Activated T-cell treated with anti-CD3 and anti-CD28 coated beads for 24 hours (primary cell): ENCODE measurements around the gene TNRC6C.
"Not testable (repeated sequence)": the region's sequence is repeated elsewhere in the genome, so short reads cannot be mapped to it uniquely, and the experiment has no call there.

Source experiments
- DNase-seq: peaks from one replicate; pipeline ENCODE4 v3.0.0-alpha.2; 2020; ENCODE audit warnings: low read depth

The TNRC6C gene

GRCh38 chr17:77962348-77962747, 3.8 kb downstream of the TNRC6C start:
- no peak for DNase-seq

GRCh38 chr17:77963441-77963840, 4.9 kb downstream of the TNRC6C start:
- peak; percentile 21 for DNase-seq

- DNase-seq = no peak
These were observed 6.8 kb downstream of the TNRC6C start for GRCh38 chr17:77965352-77965751.

- no peak for DNase-seq
These were observed 8.0 kb downstream of the TNRC6C start for GRCh38 chr17:77966476-77966875.

- DNase-seq = no peak
These were observed 10.3 kb downstream of the TNRC6C start for GRCh38 chr17:77968788-77969187.

- not testable (repeated sequence) for DNase-seq
These were observed 13.8 kb downstream of the TNRC6C start for GRCh38 chr17:77972271-77972670.

- no peak for DNase-seq
These were observed 15.4 kb downstream of the TNRC6C start for GRCh38 chr17:77973953-77974352.

GRCh38 chr17:77974396-77974795, 15.9 kb downstream of the TNRC6C start:
- no peak for DNase-seq

GRCh38 chr17:77982430-77982829, 23.9 kb downstream of the TNRC6C start:
- not testable (repeated sequence) for DNase-seq

GRCh38 chr17:77990301-77990700, 31.8 kb downstream of the TNRC6C start:
- no peak for DNase-seq

- not testable (repeated sequence) for DNase-seq
These were observed 35.2 kb downstream of the TNRC6C start for GRCh38 chr17:77993735-77994134.

- peak; percentile 11 for DNase-seq
These were observed 36.8 kb downstream of the TNRC6C start for GRCh38 chr17:77995146-77995852.

GRCh38 chr17:77996256-77996655, 37.8 kb downstream of the TNRC6C start:
- DNase-seq = no peak

GRCh38 chr17:77999413-78000173, 41.1 kb downstream of the TNRC6C start:
- no peak for DNase-seq

- no peak for DNase-seq
These were observed 41.8 kb downstream of the TNRC6C start for GRCh38 chr17:78000341-78000740.

GRCh38 chr17:78001182-78001581, 42.7 kb downstream of the TNRC6C start:
- no peak for DNase-seq

GRCh38 chr17:78001612-78002011, 43.1 kb downstream of the TNRC6C start:
- no peak for DNase-seq

GRCh38 chr17:78002166-78002565, 43.7 kb downstream of the TNRC6C start:
- DNase-seq = no peak

GRCh38 chr17:78005452-78006171, 47.1 kb downstream of the TNRC6C start:
- DNase-seq = no peak

- DNase-seq = no peak
These were observed 47.8 kb downstream of the TNRC6C start for GRCh38 chr17:78006338-78006737.

GRCh38 chr17:78007647-78008046, 49.1 kb downstream of the TNRC6C start:
- no peak for DNase-seq

GRCh38 chr17:78010759-78011158, 52.3 kb downstream of the TNRC6C start:
- DNase-seq = no peak

- no peak for DNase-seq
These were observed 53.9 kb downstream of the TNRC6C start for GRCh38 chr17:78012428-78012827.
